GM21529 (cell line): Measurements from ENCODE around the gene DBP.
"Not testable (repeated sequence)": the region's sequence is repeated elsewhere in the genome, so short reads cannot be mapped to it uniquely, and the experiment has no call there.

ENCODE experiments used
- ATAC-seq: cut with Tn5 transposase; IDR thresholded peaks from one replicate; pipeline ENCODE4 v1.9.1; 2021; ENCODE audit not compliant: unreplicated experiment

DBP gene

GRCh38 chr19:48641850-48642249 lies 4.7 kb upstream of the DBP start:
- no peak for ATAC-seq

DNA sequence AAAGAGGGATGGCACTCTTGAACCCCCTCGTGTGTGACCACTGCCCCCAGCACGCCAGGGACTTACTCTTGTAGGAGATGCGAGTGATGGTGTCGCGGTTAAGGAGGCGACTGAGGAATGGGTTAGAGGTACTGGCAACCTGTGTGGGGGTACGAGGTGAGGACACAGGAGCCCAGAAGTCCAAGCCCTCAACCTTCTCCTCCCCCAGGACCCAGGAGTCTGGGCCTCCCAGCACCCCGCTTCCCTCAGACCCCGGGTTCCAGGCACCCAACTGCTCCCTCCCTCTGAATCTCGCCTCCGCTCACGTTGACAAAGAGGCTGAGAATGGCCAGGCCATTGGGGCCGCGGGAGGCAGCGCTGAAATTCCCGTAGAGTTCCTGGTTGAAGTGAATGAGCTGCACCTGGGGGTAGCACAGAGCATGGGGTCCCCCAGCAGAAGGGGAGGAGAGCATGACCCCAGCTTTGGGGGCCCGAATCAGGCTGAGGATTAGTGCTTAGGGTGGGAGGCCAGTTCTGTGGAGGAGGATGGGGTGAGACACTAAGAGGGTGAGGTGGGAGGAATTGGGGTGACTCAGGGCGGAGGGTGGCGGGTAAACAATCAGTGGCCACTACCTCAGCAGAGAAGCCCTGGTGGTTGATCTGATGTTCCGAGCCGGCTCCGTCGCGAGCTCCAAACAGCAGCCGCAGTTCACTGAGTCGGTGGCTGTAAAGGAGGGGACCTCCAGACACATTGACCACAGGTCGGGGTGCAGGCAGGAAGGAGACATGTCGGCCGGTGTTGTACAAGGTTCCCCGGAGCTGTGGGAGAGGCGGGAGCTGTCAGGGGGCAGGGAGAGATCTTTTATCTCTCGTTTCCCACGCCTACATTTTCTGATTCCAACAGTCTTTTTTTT lies 2.5 kb upstream of the DBP start:
- no peak for ATAC-seq

GRCh38 chr19:48638831-48639381 lies 1.7 kb upstream of the DBP start:
- no peak for ATAC-seq

DNA sequence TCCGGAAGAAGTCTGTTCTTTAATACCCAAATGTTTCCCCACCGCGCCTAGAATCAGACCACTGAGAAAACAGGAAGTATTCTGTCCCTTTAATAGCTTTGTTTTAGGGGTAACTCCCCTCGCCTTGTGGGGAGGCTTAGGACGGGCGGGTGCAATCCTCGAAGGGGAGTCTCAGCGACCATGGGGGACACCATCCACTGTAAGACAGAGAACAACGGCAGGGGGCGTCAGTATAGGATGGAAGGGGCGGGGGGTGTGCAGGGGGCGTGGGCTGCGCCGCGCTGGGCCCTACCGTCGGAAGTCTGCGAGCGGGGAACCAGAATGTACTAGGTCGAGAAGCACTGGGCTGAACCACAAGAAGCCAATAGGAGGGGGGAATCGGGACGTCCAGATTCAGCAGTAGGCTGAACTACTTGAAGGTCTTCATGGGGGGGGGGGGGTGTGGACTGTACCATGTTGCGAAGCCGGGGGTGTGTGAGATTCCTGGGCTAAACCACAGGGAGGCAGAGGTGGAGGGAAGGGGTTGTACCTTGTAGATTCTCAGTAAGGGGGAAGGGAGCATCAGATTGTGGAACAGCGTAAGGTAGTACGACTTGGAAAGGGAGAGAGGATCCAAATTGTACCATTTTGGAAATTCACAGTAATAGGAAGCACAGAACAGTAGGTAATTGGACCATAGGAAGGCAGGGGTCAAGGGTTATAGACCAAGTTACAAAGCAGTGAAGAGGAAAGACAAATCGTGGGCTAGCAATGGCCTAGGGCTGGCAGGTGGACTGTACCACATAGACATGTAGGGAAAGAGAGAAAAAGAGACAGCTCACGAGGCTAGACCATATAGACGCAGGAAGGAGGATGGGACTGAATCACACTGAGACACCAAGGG lies 1.0 kb upstream of the DBP start:
- peak; percentile 10 for ATAC-seq

GRCh38 chr19:48637449-48637947 lies 319 bp upstream of the DBP start:
- ATAC-seq: peak; percentile 74

DNA sequence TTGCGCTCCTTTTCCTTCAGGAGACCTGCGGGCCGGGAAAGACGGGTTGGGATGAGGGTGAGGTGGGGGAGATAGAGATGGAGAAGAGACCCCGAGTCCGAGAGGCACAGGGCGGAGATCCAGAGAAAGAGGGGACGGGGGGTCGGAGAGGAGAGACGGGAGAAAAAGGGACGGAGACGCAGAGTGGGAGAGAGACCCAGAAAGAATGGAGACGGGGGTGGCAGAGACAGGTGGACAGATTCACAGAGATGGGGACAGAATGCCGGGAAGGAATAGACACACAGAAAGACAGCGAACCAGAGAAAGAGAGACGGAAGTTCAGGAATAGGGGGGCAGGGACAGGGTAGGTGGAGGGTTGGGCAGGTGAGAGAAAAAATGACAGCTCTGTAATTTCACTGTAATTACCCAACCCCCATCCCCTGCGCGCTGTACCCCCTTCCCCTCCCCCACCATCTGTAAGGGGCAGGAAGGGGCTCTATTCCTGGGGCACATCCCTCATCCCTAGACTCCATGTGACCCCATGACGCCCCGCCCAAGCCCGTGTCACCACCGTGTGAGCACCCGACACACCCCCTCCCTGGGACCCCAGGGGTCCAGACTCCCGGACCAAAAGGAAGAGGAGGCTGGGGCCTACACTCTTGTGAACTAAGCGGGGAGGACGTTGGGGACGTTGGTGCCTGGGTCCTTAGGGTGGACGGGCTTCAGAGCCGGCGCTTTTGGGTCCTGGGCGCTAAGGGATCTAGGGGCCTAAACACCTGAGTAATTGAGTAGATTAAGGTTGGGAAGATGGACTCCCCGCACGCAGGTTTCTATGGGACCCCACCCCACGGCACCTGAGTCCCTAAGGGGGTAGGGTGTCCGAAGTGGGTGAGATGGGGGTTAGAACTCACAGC lies 967 bp downstream of the DBP start:
- no peak for ATAC-seq

- ATAC-seq: no peak
These were observed 1.8 kb downstream of the DBP start for GRCh38 chr19:48635263-48635965.

DNA sequence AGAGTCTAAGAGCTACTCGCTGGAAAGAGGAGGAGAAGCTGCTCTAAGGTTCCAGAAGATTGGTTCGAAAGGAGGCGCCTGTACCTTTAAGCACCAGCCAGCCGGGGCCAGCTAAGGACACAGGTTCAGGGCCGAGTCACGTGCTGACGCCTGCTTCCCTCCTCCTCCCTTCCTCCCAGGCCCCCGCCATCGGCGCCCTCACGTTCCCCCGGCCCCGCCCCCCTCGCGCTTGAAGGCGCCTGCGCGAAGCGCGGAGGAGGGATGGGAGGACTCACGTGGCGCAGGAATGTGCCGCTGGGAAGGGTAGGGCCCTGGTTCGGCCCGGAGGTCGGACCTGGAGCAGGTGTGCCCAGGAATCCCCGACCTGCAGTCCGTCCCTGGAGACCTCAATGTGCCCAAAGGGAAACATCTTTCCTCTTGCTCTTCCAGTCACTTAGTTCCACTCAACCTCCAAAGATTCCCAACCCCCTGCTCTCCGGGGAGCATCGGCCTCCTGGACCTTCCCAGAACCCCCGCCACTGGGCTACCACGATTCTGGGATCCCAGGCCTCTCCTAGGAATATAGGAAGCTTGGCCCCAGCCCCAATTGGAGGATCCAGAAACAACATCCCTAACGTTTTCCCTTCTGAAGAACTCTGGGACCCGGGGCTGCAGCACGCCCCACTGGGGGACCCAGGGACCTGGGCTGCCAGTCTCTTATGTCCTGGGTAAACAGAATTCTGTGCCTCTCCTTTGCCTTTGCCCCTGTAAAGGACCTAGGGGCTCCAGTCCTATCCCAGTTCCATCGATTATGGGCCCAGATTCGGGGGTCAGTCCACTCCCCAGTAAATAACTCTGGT lies 2.5 kb downstream of the DBP start:
- no peak for ATAC-seq

- ATAC-seq: no peak
These were observed 3.2 kb downstream of the DBP start for GRCh38 chr19:48634036-48634342.

GRCh38 chr19:48633148-48634035 lies 3.8 kb downstream of the DBP start:
- no peak for ATAC-seq

- no peak for ATAC-seq
These were observed 4.5 kb downstream of the DBP start for GRCh38 chr19:48632692-48633147.

DNA sequence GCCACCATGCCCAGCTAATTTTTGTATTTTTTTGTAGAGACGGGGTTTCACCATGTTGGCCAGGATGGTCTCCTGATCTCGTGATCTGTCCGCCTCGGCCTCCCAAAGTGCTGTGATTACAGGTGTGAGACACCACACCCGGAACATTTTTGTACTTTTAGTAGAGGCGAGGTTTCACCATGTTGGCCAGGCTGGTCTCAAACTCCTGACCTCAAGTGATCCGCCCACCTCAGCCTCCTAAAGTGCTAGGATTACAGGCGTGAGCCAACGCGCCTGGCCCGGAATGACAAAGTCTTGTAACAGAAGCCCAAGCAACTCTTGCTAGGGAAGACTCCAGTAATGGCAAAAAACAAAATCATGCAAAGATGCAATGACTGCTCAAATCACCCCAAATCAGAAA lies 4.9 kb downstream of the DBP start:
- not testable (repeated sequence) for ATAC-seq

- no peak for ATAC-seq
These were observed 6.0 kb downstream of the DBP start for GRCh38 chr19:48631225-48631624.

- ATAC-seq: no peak
These were observed 6.7 kb downstream of the DBP start for GRCh38 chr19:48630296-48631063.

DNA sequence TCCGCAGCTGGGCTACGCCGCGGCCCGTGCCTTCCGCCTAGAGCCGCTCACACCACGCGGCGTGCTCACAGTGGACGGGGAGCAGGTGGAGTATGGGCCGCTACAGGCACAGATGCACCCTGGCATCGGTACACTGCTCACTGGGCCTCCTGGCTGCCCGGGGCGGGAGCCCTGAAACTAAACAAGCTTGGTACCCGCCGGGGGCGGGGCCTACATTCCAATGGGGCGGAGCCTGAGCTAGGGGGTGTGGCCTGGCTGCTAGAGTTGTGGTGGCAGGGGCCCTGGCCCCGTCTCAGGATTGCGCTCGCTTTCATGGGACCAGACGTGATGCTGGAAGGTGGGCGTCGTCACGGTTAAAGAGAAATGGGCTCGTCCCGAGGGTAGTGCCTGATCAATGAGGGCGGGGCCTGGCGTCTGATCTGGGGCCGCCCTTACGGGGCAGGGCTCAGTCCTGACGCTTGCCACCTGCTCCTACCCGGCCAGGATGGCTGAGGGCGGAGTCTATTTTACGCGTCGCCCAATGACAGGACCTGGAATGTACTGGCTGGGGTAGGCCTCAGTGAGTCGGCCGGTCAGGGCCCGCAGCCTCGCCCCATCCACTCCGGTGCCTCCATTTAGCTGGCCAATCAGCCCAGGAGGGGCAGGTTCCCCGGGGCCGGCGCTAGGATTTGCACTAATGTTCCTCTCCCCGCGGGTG lies 7.4 kb downstream of the DBP start:
- no peak for ATAC-seq

DNA sequence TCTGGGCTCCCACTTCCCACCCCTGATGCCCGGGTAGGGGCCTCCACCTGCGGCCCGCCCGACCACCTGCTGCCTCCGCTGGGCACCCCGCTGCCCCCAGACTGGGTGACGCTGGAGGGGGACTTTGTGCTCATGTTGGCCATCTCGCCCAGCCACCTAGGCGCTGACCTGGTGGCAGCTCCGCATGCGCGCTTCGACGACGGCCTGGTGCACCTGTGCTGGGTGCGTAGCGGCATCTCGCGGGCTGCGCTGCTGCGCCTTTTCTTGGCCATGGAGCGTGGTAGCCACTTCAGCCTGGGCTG lies 7.9 kb downstream of the DBP start:
- ATAC-seq: no peak
